ENCODE data around the gene RFNG. TPM values are rescaled to one million over a fixed set of nuclear protein-coding genes. Genes with fewer than 3 reads are reported as not detected.

RFNG gene
- total and polyA plus RNA-seq, 2 of the 13 experiments (the other 11 are each of a cell fraction or from before 2014, with no cell fraction given), result 61.4 to 64.0 TPM

DNA sequence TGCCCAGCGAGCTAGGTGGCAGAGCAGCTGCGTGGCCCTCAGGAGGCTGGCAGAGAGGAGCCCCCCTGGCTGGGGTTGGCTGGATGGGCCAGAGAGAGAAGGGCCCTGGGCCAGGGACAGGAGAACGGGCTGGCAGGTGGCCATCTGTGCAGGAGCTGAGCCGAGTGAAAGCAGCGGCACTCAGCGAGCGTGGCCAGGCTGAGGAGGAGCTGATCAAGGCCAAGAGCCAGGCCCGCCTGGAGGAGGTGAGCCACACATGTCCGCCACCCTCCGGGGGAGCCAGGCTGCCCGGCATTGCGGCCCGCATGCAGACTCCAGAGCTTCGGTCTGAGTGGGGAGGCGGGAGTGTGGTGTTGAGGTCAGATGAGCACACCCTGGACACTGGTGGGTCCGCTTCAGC is 22.2 kb downstream of the RFNG start (continued):
- no peak for TF ChIP-seq ZNF142 (CRISPR knock-in tag; IDR thresholded peaks at IDR 0.05)
- TF ChIP-seq ZNF296 (CRISPR knock-in tag; conservative IDR thresholded peaks at IDR 0.05), result no peak
- no peak for TF ChIP-seq NFIB (CRISPR knock-in tag; IDR thresholded peaks at IDR 0.05; ENCODE audit: borderline replicate concordance)

- ATAC-seq (no peak), DNase-seq (ENCODE audit: low spot score) (no peak), FAIRE-seq (no peak)
- peaks cover 31% of the 10 kb centered on the region for H3K4me1 ChIP-seq (ENCODE audit: insufficient read depth, low read length)
- in situ Hi-C loops (cut with HindIII; ENCODE audit: extremely low pct_ligation_motif_present, low pct_unique_long_range_greater_than_20kb) (no loop called here), intact Hi-C loops (cut with micrococcal nuclease; ENCODE audit: unreplicated experiment) (no loop called here)
- H3K9ac ChIP-seq (ENCODE audit: insufficient read depth, low read depth, low read length), result no peak overlapping the region
- peaks cover 7% of the 10 kb centered on the region for H3K79me2 ChIP-seq (ENCODE audit: insufficient read depth, low read length)
- no peak overlapping the region for H3K27ac ChIP-seq (ENCODE audit: extremely low read length, insufficient read depth, low read length)
- H4K20me1 ChIP-seq (ENCODE audit: insufficient read depth, low read length), result no peaks in the 10 kb centered on the region
- 100% methylated on average over 8 of the region's 9 CpGs for WGBS (ENCODE audit: low lambda C conversion rate)
- ChIA-PET CTCF (ENCODE audit: low intra/inter-chr PET ratio, low total read pairs) (no interaction called here), POLR2A (no interaction called here)
- H3K4me3 ChIP-seq (replicated peaks in 1 of 3; ENCODE audit: insufficient read depth in 1 of 3, low read depth in 2 of 3, low read length in 3 of 3), result no peak overlapping the region
- no peak overlapping the region for H3K4me2 ChIP-seq (ENCODE audit: low read depth, low read length)
- H2AFZ ChIP-seq (ENCODE audit: low read length), result no peak overlapping the region
- no peaks in the 10 kb centered on the region for H3K9me3 ChIP-seq (ENCODE audit: low read length)
- TF ChIP-seq GFI1 (CRISPR knock-in tag; IDR thresholded peaks at IDR 0.05; ENCODE audit: borderline replicate concordance) (no peak), AGO2 (optimal IDR thresholded peaks at IDR 0.05; ENCODE audit: low read depth, low read length) (peak; percentile 68)
- no TSS peak for BruUV-seq (replicated peaks)
- H3K27me3 ChIP-seq (ENCODE audit: control insufficient read depth in 1 of 2, insufficient read depth in 2 of 2, low read length in 2 of 2), result no peaks in the 10 kb centered on the region
- H3K36me3 ChIP-seq (replicated peaks in 1 of 2; ENCODE audit: control insufficient read depth in 1 of 2, insufficient read depth in 2 of 2, low read length in 2 of 2), result peaks cover 9 to 13% of the 10 kb centered on the region in 2 experiments; a peak in 4 of 5 replicates
These were observed 22.6 kb downstream of the RFNG start for GRCh38 chr17:82028966-82029365.
